ENCODE measurements around the gene HSFX2. TPM values are rescaled to one million over a fixed set of nuclear protein-coding genes. Genes with fewer than 3 reads are reported as not detected.

HSFX2 gene
- total RNA-seq, 3 donors from 2014 or later = 0.36 to 1.1 TPM; not detected in 1

DNA sequence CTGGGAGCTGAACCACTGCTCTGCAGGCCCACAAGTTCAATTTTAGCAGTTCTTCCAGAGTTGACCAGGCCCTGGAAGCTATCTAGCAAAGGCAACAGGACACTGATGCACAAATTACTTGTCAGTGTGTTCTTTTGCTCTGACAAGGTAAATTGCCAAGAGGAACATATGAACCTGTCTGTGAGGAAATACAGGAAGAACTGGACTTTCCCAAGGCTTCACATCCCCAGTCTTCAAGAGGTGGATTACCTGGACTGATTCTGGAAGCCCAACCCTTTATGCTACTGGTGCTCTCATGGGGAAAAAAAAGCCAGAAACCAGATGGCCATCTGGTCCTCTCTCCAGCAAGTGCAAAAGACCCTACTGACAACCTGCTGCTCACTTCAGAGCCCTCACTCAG is 38.4 kb upstream of the HSFX2 start:
- H3K4me1 ChIP-seq (ENCODE audit: low read depth) = no peaks in the 10 kb centered on the region
- no peaks in the 10 kb centered on the region for H3K36me3 ChIP-seq (ENCODE audit: low read depth)
- DNase-seq = no peak
- ATAC-seq = no peak
- TF ChIP-seq, protein P1, sequence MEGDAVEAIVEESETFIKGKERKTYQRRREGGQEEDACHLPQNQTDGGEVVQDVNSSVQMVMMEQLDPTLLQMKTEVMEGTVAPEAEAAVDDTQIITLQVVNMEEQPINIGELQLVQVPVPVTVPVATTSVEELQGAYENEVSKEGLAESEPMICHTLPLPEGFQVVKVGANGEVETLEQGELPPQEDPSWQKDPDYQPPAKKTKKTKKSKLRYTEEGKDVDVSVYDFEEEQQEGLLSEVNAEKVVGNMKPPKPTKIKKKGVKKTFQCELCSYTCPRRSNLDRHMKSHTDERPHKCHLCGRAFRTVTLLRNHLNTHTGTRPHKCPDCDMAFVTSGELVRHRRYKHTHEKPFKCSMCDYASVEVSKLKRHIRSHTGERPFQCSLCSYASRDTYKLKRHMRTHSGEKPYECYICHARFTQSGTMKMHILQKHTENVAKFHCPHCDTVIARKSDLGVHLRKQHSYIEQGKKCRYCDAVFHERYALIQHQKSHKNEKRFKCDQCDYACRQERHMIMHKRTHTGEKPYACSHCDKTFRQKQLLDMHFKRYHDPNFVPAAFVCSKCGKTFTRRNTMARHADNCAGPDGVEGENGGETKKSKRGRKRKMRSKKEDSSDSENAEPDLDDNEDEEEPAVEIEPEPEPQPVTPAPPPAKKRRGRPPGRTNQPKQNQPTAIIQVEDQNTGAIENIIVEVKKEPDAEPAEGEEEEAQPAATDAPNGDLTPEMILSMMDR (IDR thresholded peaks at IDR 0.05) = no peak
- H3K9me3 ChIP-seq = no peaks in the 10 kb centered on the region
- H3K4me3 ChIP-seq = no peak overlapping the region
- intact Hi-C loops (cut with DNase I, micrococcal nuclease) = no loop called here

DNA sequence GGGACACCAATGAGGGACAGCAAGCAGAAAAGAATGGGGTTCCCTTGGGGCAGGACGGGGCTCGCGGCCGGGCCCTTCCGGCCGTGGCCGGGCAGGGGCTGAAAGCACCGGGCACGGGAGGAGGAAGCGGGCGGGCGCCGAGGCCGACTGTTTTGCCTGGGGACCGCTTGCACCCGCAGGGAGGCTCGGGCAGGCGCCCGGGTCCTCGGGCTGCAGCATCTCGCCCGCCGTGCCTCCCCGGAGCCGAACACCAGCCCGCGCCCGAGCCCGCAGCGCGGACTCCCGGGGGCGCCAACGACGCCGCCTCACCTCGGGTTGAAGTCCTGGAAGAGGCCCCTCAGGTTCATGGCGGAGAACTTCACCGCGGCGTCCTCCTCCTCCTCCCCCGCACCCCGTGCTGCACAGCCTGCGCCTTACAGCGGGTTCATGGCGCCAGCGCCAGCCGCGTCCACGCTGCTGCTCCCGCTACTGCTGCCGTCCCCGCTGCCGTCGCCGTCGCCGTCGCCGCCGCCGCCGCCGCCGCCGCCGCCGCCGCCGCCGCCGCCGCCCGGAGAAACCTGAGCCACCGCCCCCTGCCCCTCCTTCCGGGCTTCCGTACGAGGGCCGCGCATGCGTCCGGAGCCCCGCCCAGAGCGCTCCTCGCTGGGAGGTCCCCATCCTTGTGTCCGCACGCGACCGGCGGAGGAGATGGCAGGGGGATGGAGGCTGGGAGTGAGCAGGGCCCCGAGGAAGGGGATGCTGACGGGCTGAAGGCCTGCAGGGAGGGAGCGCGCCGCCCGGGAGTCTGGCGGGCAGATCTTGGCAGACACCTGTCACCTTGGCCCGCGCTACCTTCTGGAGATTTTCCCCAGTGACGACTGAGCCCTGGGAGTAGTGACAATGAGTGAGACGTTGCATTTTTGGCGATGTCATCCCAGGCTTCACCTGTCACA is 36.4 kb upstream of the HSFX2 start, which contains the start of gene TMEM185A:
Gene TMEM185A, minus strand, starts transcription at position 559 of the 932 bp plus-strand sequence. Its CDS starts 212 bp downstream, at position 347.
- Histone ChIP-seq H3K4me3 (peak within 1 kb of the TSS; percentile 40), H3K4me1 (ENCODE audit: low read depth) (no peaks in the 10 kb centered on the region), H3K36me3 (ENCODE audit: low read depth) (no peaks in the 10 kb centered on the region), H3K9me3 (no peaks in the 10 kb centered on the region)
- DNase-seq (peak; percentile 77 to 84 (median 80)), ATAC-seq (peak; percentile 94)
- TF ChIP-seq, protein P1 (IDR thresholded peaks at IDR 0.05) = no peak
- intact Hi-C loops (cut with DNase I, micrococcal nuclease) = no loop called here

DNA sequence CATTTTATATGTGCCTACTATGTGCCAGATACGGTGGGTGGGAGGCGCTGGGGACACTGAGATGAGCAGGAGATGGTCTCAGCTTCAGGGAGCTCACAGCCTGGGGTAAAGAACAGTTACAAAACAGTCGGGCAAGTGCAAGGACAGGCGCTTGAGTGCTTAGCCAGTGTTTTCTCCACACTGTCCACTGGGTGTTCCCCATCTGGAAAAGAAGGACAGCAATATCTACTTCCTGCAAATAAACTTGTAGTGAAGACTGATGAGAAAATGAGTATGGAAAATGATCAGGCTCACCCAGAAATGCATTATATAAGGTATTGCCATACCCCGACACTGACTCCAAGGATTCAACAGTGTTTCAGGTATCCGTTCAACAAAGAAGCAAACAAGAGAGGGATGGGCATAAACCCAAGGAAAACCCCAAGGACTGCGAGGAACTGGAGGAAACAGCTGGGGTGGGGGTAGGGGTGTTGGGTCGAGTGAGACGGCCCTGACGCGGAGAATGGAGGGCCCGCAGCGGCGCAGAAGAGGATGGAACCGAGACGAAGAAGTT is 35.6 kb upstream of the HSFX2 start:
- Histone ChIP-seq H3K36me3 (ENCODE audit: low read depth) (no peaks in the 10 kb centered on the region), H3K4me3 (peak overlapping the region; percentile 40), H3K9me3 (no peaks in the 10 kb centered on the region), H3K4me1 (ENCODE audit: low read depth) (no peaks in the 10 kb centered on the region)
- peak in 1 of 3 donors; percentile 10 for DNase-seq
- TF ChIP-seq, protein P1 (IDR thresholded peaks at IDR 0.05) = no peak
- ATAC-seq = peak; percentile 64
- intact Hi-C loops (cut with DNase I, micrococcal nuclease) = no loop called here

DNA sequence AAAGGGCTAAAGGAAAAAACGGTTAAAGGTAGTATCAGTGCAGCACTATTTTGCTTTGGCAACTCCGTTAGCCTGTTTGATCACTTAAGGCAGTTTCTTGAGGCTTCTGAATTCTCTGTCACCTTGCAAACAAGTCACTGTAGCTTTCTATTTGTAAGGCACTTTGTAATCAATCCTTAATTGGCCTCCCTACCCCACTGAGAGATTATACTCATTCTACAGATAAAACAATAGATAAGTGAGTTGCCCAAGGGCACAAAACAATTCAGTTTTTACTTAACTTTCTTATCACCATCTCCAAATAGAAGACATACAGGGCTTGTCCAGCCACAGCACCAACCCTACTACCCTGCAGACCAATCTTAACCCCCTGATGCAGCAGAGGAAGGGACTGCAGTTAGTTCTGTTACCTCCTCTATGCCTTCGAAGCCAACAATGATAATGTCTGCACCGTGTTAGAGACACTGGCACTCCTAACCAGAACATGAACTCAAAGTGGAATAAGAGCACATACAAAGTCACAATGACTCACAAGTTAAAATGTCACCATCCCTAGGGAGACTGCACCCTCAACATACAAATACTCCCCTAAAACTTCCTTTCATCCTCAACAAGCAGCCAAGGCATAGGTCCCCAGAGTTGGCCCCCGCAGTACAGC is 34.7 kb upstream of the HSFX2 start:
- H3K4me1 ChIP-seq (ENCODE audit: low read depth) = no peaks in the 10 kb centered on the region
- ATAC-seq (no peak), DNase-seq (no peak)
- H3K4me3 ChIP-seq = no peak overlapping the region
- intact Hi-C loops (cut with DNase I, micrococcal nuclease) = no loop called here
- no peaks in the 10 kb centered on the region for H3K36me3 ChIP-seq (ENCODE audit: low read depth)
- TF ChIP-seq, protein P1 (IDR thresholded peaks at IDR 0.05) = no peak
- no peaks in the 10 kb centered on the region for H3K9me3 ChIP-seq

DNA sequence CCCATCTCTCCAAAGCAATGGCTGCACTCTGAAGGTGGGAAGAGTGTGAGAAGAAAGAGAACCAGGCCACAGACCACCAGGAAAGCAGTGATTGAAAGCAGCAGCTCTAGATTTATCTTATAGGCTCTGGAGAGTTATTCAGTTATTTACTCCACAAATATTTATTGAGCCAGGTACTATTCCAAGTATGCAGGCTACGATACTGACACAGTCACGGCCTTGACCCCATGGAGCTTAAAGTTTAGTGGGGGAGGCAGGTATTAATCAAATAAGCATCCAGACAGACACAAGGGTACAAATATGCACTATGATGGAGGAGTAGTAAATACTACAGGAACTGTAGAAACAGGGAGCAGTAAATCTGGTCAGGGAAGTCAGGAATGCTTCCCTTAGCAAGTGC is 33.7 kb upstream of the HSFX2 start:
- DNase-seq (no peak), ATAC-seq (no peak)
- intact Hi-C loops (cut with DNase I, micrococcal nuclease) = no loop called here
- Histone ChIP-seq H3K4me1 (ENCODE audit: low read depth) (no peaks in the 10 kb centered on the region), H3K4me3 (no peak overlapping the region), H3K9me3 (no peaks in the 10 kb centered on the region), H3K36me3 (ENCODE audit: low read depth) (no peaks in the 10 kb centered on the region)
- TF ChIP-seq, protein P1 (IDR thresholded peaks at IDR 0.05) = no peak

Measured in mucosa of descending colon (tissue), 3 donors.